Mononuclear cell (primary cell): Measurements from ENCODE around the gene P2RY2. TPM values are rescaled to one million over a fixed set of nuclear protein-coding genes. Genes with fewer than 3 reads are reported as not detected.

ENCODE experiments used
- H3K27me3 ChIP-seq: 2 replicates; pipeline ENCODE4 v1.6.0; 2011; ENCODE audit warnings: low read length, control low read depth; ENCODE audit not compliant: insufficient read depth
- H3K4me1 ChIP-seq: 2 replicates; pipeline ENCODE4 v1.5.1; 2011; ENCODE audit warnings: mild to moderate bottlenecking, low read length, control low read depth; ENCODE audit not compliant: insufficient read depth
- H3K4me3 ChIP-seq: 2 replicates; pipeline ENCODE4 v1.5.1; 2011; ENCODE audit warnings: mild to moderate bottlenecking, low read length, moderate library complexity
- H3K9me3 ChIP-seq: 2 replicates; pipeline ENCODE4 v1.5.1; 2011; ENCODE audit warnings: low read depth, mild to moderate bottlenecking, control low read depth, low read length
- total RNA-seq: library from RNA; depleted of rRNA; stranded (reverse); fragments of >200 nt; gene quantifications from one replicate; pipeline ENCODE4 v1.2.3, GENCODE V29; 2012

P2RY2 gene
- total RNA-seq, result 2.4 TPM

DNA sequence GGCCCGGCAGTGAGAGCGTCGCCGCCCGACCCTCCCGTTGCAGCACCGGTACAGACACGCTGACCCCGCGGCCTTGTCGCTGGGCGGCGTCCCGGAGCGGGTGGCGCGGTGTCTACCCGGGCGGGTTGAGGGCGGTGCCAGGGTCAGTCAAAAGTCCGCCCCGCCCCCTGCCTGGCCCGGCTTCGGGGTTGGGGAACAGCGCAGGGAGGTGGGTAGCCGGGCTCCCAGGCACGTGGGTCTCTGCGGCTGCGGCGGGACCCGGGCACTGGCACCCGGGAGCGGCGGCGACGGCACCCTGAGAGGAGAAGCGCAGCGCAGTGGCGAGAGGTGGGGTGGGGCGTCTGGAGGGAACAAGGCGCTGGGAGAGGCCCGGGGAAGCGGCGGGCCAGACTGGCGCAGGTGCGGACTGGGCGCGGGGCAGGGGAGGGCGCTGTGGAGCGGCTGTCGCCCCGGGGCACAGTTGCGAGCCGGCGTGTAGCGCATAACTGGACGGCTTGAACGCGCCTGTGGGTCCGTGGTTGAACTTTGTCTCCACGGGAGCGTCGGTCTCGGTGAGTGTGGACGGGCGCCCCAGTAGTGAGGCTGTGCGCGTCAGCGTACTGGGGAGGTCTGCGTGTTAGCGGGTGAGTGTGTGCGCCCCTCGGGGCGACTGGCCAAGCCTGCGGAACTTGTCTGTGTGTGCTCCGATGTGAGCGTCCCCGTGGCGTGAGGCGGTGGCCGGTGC, at the start of gene P2RY2:
Gene P2RY2 (plus strand): TSS at position 176 of the 724 bp plus-strand sequence. CDS start 15,879 bp downstream, outside the sequence.
- Histone ChIP-seq H3K27me3 (peaks cover 4% of the 10 kb centered on the region), H3K4me1 (peaks cover 84% of the 10 kb centered on the region), H3K4me3 (peak within 1 kb of the TSS; percentile 48)

GRCh38 chr11:73168925-73169579, 49.0 kb upstream of the P2RY2 start:
- Histone ChIP-seq H3K9me3 (no peaks in the 10 kb centered on the region), H3K27me3 (no peaks in the 10 kb centered on the region), H3K4me3 (no peak overlapping the region), H3K4me1 (no peaks in the 10 kb centered on the region)

More for the DNA sequence above, at the start of gene P2RY2:
- H3K9me3 ChIP-seq, result no peaks in the 10 kb centered on the region

GRCh38 chr11:73170140-73170539, 47.9 kb upstream of the P2RY2 start:
- H3K4me1 ChIP-seq, result no peaks in the 10 kb centered on the region
- H3K9me3 ChIP-seq, result no peaks in the 10 kb centered on the region
- no peaks in the 10 kb centered on the region for H3K27me3 ChIP-seq
- no peak overlapping the region for H3K4me3 ChIP-seq

DNA sequence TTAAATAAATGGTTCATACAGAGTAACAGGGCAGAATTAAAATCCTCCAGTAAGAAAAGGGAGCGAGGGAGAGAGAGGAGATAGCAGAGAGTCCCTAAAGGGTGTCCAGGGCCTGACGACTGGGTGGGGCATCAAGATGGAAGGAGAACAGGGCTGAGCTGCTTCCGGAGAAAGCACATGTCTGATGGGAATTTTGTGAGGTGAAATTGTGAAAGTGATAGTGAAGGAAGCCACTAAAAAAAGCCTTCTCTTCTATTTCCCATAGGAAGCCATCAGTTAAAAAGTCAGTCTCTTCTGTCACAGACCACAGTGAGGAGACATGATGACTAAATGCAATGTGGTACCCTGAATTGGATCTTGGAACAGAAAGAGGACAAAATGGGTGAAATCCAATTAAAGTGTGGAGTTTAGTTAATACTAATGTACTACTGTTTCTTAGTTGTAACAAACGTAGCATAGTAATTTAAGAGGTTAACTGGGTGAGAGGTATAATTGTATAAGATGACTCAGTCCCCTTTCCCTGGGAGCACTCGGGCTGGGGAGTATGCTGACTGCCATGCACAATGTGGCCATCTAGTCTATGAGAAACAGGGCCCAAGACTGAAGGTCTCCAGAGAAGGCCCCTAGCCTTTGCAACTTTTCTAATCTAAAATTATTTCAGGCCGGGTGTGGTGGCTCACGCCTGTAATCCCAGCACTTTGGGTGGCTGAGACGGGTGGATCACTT, 46.5 kb upstream of the P2RY2 start:
- Histone ChIP-seq H3K27me3 (no peaks in the 10 kb centered on the region), H3K4me3 (no peak overlapping the region), H3K9me3 (no peaks in the 10 kb centered on the region), H3K4me1 (peaks cover 7% of the 10 kb centered on the region)

DNA sequence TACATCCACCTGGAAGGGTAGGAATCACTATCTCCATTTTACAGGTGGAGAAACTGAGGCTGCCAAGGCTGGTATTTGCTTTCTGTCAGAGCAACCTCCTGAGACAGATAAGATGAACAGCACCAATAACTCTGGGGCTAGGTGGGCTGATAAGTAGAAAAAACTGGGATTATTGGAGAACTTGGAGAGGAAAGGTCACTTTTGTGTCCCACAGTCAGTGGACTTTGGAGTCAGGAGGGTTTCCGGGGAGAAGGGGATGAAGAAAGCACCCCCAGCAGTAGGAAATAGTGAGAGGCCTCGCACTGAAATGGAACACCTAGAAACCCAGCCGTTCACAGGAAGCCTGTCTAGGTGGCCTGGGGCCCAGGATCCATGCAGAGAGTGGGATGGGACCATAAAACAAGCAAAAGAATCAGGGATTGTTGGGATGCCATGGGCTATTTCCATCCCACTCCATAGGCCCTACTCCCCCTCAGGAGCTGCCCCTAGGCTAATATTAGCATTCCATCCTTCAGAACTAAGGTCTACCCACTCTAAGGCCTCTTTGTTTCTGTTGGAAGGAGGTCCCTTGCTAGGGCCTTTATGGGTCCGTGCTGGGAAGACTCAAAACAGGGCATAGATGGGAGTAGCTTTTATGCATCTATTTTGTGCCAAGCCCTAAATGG, 45.0 kb upstream of the P2RY2 start:
- Histone ChIP-seq H3K27me3 (no peaks in the 10 kb centered on the region), H3K4me1 (peaks cover 22% of the 10 kb centered on the region), H3K9me3 (no peaks in the 10 kb centered on the region), H3K4me3 (no peak overlapping the region)

GRCh38 chr11:73173755-73174494, 44.2 kb upstream of the P2RY2 start:
- H3K27me3 ChIP-seq, result no peaks in the 10 kb centered on the region
- H3K4me1 ChIP-seq, result peaks cover 22% of the 10 kb centered on the region
- H3K4me3 ChIP-seq, result no peak overlapping the region
- H3K9me3 ChIP-seq, result no peaks in the 10 kb centered on the region

- H3K27me3 ChIP-seq, result no peaks in the 10 kb centered on the region
- H3K9me3 ChIP-seq, result no peaks in the 10 kb centered on the region
- peaks cover 22% of the 10 kb centered on the region for H3K4me1 ChIP-seq
- H3K4me3 ChIP-seq, result no peak overlapping the region
These were observed 43.6 kb upstream of the P2RY2 start for GRCh38 chr11:73174495-73174791.

GRCh38 chr11:73175551-73176144, 42.4 kb upstream of the P2RY2 start:
- Histone ChIP-seq H3K4me1 (peaks cover 22% of the 10 kb centered on the region), H3K4me3 (no peak overlapping the region), H3K27me3 (no peaks in the 10 kb centered on the region), H3K9me3 (no peaks in the 10 kb centered on the region)

DNA sequence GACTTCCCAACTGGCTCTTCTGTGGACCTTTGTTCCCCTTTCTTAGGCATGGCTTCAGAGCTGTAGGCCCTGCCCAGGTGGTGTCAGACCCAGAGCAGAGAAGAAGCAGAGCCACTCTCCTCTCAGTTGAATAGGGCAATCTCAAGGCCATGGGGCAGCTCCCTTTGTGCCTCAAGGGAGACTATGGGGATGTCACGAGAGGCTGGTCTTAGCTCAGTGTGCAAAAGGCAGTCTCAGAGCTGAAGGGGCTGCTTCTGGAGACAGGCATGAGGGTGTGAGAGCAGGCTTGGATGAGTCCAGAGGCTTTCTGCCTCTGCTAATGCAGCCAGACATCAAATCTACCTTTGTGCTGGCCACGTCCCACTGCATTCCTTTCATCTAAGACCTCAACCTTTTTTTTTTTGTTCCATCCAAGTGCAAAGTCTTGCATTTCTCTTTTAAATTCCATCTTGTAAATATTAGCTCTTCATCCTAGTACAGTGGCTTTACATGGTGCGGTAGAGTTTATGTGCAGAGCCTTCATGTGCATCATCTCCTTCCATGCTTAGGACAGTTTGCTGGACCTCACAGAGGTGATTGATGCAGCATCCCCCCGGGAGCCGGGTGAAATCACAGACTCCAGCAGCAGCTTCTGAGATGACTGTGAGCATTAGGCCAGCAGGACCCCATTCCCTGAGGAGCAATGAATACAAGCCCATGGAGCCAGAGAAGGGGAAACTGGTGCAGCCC, 41.8 kb upstream of the P2RY2 start:
- no peaks in the 10 kb centered on the region for H3K9me3 ChIP-seq
- H3K27me3 ChIP-seq, result no peaks in the 10 kb centered on the region
- H3K4me3 ChIP-seq, result no peak overlapping the region
- H3K4me1 ChIP-seq, result peaks cover 22% of the 10 kb centered on the region

DNA sequence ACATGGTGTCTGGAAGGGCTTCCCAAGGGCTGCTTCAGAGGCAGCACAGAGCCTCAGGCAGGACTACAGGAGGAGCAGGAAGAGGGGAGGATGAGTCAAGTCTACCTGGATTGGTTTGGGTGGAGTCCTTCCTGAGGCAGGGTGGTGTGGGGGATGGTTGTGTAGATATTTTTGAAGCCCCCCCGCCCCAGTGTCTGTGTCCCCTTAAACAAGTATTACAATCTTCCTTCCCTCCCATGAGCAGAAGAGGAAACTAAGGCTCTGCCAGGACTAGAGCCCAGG, 41.3 kb upstream of the P2RY2 start:
- no peaks in the 10 kb centered on the region for H3K9me3 ChIP-seq
- H3K4me3 ChIP-seq, result no peak overlapping the region
- no peaks in the 10 kb centered on the region for H3K27me3 ChIP-seq
- peaks cover 22% of the 10 kb centered on the region for H3K4me1 ChIP-seq

DNA sequence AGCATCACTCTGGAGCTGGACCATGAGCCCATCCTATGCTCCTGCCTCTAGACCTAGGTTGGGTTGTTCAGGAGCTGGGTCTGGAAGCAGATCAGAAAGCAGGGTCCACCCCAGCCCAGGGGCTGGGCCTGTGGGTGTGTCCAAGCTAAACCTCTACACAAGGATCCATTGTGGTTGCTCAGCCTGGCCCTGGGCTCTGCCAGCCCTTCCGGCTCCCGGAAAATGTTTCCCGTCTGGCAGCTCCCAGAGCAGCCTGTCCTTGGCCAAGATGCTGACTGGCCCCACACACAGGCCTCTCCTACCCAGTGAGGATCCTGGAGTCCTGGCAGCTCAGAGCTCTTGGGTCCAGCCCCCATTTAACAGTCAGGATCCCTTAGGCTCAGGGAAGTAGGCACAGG, 40.7 kb upstream of the P2RY2 start:
- H3K4me1 ChIP-seq, result peaks cover 22% of the 10 kb centered on the region
- H3K4me3 ChIP-seq, result no peak overlapping the region
- H3K9me3 ChIP-seq, result no peaks in the 10 kb centered on the region
- no peaks in the 10 kb centered on the region for H3K27me3 ChIP-seq

DNA sequence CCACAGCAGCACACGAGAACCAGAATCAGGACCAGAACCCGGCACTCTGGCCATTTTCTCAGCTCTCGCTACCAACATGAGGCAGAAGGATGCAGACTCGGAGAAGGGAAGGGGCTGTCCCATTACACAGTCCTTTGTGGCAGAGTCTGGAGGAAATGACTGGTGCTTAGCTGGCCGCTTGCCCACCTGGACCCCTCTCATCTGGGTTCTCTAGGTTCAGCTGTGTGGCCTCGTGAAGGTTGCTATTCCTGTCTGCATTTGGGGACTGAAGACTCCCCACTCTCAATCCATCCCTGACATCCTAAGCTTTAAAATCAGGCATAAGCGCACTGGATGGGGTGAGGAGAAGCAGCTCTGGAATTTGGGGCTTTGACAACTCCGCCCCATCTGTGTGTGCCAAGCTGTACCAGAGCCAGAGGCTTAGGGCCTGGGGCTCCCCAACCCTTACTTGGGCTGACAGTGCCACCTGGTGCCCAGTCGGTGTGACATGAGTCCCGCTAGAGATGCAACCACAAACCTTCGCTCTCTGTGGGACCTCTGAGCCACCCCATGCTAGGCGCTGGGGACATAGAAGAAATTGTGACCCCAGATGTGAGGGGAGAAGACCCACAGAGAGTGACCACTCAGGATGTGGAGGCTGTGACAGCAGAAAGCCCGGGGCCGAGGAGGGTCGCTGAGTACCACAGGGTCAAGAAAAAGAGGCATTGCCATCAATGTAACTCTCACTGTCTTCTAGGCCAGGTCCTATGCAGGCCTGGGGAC, 40.1 kb upstream of the P2RY2 start:
- H3K4me3 ChIP-seq, result no peak overlapping the region

GRCh38 chr11:73178681-73179080, 39.4 kb upstream of the P2RY2 start:
- Histone ChIP-seq H3K4me1 (peaks cover 22% of the 10 kb centered on the region), H3K27me3 (no peaks in the 10 kb centered on the region), H3K9me3 (no peaks in the 10 kb centered on the region), H3K4me3 (no peak overlapping the region)

More for the DNA sequence above, 40.1 kb upstream of the P2RY2 start:
- no peaks in the 10 kb centered on the region for H3K9me3 ChIP-seq
- no peaks in the 10 kb centered on the region for H3K27me3 ChIP-seq
- H3K4me1 ChIP-seq, result peaks cover 22% of the 10 kb centered on the region
